H1 (cell line): ENCODE results near the gene NUCB1. TPM values are rescaled to one million over a fixed set of nuclear protein-coding genes. Genes with fewer than 3 reads are reported as not detected.

Source experiments
- CTCF ChIA-PET: fragments of 300-600 bp; sonication (Branson Sonifier 250); formaldehyde crosslinking; loops from one replicate; lab custom pipeline; 2021; ENCODE audit not compliant: partially characterized antibody; lab: Charles Lee
- POLR2A ChIA-PET: fragments of 300-600 bp; sonication (Branson Sonifier 250); formaldehyde crosslinking; loops from one replicate; lab custom pipeline; 2021; ENCODE audit warnings: inconsistent platforms; ENCODE audit not compliant: partially characterized antibody; lab: Charles Lee
- DNase-seq, 2 experiments: peaks; one replicate each; pipeline versions ENCODE4 v3.0.0 to v3.0.0-alpha.2; 2010 to 2022; ENCODE audit warnings: low spot score in 2 of 2, low read depth in 1 of 2, mixed read lengths in 1 of 2
- FAIRE-seq: peaks from 2 replicates; lab custom pipeline; 2011; peaks lifted over from hg19 to GRCh38; lab: Jason Lieb, UNC
- H2AFZ ChIP-seq: 2 replicates; pipeline ENCODE4 v1.8.1; 2012; ENCODE audit warnings: low read length, inconsistent platforms
- H2AK5ac ChIP-seq: 2 replicates; pipeline ENCODE4 v1.6.1; 2013; ENCODE audit warnings: low read depth, low read length
- H2BK120ac ChIP-seq: replicated peaks from 2 replicates; pipeline ENCODE3; 2013; ENCODE audit warnings: low read depth, low read length, inconsistent platforms
- H2BK12ac ChIP-seq: 2 replicates; pipeline ENCODE4 v1.6.1; 2013; ENCODE audit warnings: low read depth, low read length
- H2BK15ac ChIP-seq: 2 replicates; pipeline ENCODE4 v1.6.1; 2013; ENCODE audit warnings: low read length
- H2BK20ac ChIP-seq: 2 replicates; pipeline ENCODE4 v1.6.1; 2013; ENCODE audit warnings: low read length
- H2BK5ac ChIP-seq: 2 replicates; pipeline ENCODE4 v1.6.1; 2013; ENCODE audit warnings: low read depth, low read length
- H3K14ac ChIP-seq: 2 replicates; pipeline ENCODE4 v1.6.1; 2013; ENCODE audit warnings: inconsistent platforms; ENCODE audit not compliant: insufficient read length
- H3K18ac ChIP-seq: 2 replicates; pipeline ENCODE4 v1.6.1; 2013; ENCODE audit warnings: low read length; ENCODE audit errors: extremely low read depth
- H3K23ac ChIP-seq: 2 replicates; pipeline ENCODE4 v1.6.1; 2013; ENCODE audit warnings: inconsistent platforms; ENCODE audit not compliant: insufficient read length
- H3K23me2 ChIP-seq: 2 replicates; pipeline ENCODE4 v1.6.1; 2013; ENCODE audit warnings: low read depth, low read length
- H3K27ac ChIP-seq: 2 replicates; pipeline ENCODE4 v1.6.1; 2011; ENCODE audit warnings: low read depth, low read length, inconsistent platforms
- H3K27me3 ChIP-seq, 4 experiments: replicated peaks in 1 of 4; 1 replicate in 1 of 4; 2 replicates in 3 of 4; pipeline versions ENCODE4 v1.6.1 to v1.8.1; 2011 to 2013; ENCODE audit warnings: low read length in 3 of 4, mild to moderate bottlenecking in 3 of 4, inconsistent platforms in 2 of 4, mixed read lengths in 2 of 4, moderate library complexity in 1 of 4; ENCODE audit not compliant: control insufficient read depth in 3 of 4, insufficient read depth in 3 of 4; ENCODE audit errors: extremely low read depth in 1 of 4
- H3K36me3 ChIP-seq, 4 experiments: 2 replicates each; pipeline versions ENCODE4 v1.6.1 to v1.8.1; 2011 to 2013; ENCODE audit warnings: mild to moderate bottlenecking in 4 of 4, low read length in 3 of 4, moderate library complexity in 2 of 4, control low read depth in 1 of 4, inconsistent platforms in 1 of 4; ENCODE audit not compliant: insufficient read depth in 4 of 4, control insufficient read depth in 2 of 4
- H3K4ac ChIP-seq: replicated peaks from 2 replicates; pipeline ENCODE3; 2013; ENCODE audit warnings: low read length, low read depth, mixed read lengths, inconsistent platforms; ENCODE audit not compliant: insufficient read length
- H3K4me1 ChIP-seq, 4 experiments: replicated peaks in 1 of 4; 1 replicate in 1 of 4; 2 replicates in 3 of 4; pipeline versions ENCODE4 v1.6.1 to v1.8.1; 2011 to 2013; ENCODE audit warnings: low read length in 3 of 4, inconsistent platforms in 2 of 4, mixed read lengths in 1 of 4; ENCODE audit not compliant: insufficient read depth in 4 of 4, control insufficient read depth in 3 of 4
- H3K4me2 ChIP-seq, 2 experiments: 2 replicates each; pipeline versions ENCODE4 v1.6.1 to v1.8.1; 2011 to 2013; ENCODE audit warnings: low read depth in 2 of 2, low read length in 2 of 2, control low read depth in 1 of 2, inconsistent platforms in 1 of 2, mild to moderate bottlenecking in 1 of 2; ENCODE audit not compliant: insufficient read depth in 1 of 2
- H3K4me3 ChIP-seq, 4 experiments: fragments of 200-600, 300-600 bp in 1 of 4; sonication (generic), shearing (Covaris generic), sonication (Bioruptor Twin) in 1 of 4; 2 replicates each; pipeline versions ENCODE4 v1.5.1 to v1.8.1; 2011 to 2016; ENCODE audit warnings: low read length in 4 of 4, low read depth in 3 of 4, control low read depth in 2 of 4, inconsistent platforms in 2 of 4, mild to moderate bottlenecking in 2 of 4, mixed read lengths in 1 of 4, moderate library complexity in 1 of 4; ENCODE audit not compliant: insufficient read depth in 2 of 4; ENCODE audit errors: extremely low read depth in 1 of 4
- H3K56ac ChIP-seq: replicated peaks from 2 replicates; pipeline ENCODE3; 2013; ENCODE audit warnings: low read depth, mild to moderate bottlenecking, mixed read lengths, low read length, inconsistent platforms; ENCODE audit not compliant: insufficient read length
- H3K79me1 ChIP-seq: 2 replicates; pipeline ENCODE4 v1.6.1; 2013; ENCODE audit warnings: low read depth, low read length, control low read depth
- H3K79me2 ChIP-seq, 2 experiments: 2 replicates each; pipeline versions ENCODE4 v1.6.1 to v1.8.1; 2012 to 2013; ENCODE audit warnings: low read length in 2 of 2, mild to moderate bottlenecking in 2 of 2, inconsistent platforms in 1 of 2; ENCODE audit not compliant: insufficient read depth in 2 of 2, control insufficient read depth in 1 of 2
- H3K9ac ChIP-seq, 4 experiments: replicated peaks in 1 of 4; 1 replicate in 1 of 4; 2 replicates in 3 of 4; pipeline versions ENCODE4 v1.6.1 to v1.8.1; 2011 to 2013; ENCODE audit warnings: low read depth in 3 of 4, low read length in 3 of 4, control low read depth in 2 of 4, mild to moderate bottlenecking in 2 of 4, moderate library complexity in 2 of 4, inconsistent platforms in 1 of 4; ENCODE audit errors: extremely low read depth in 1 of 4
- H3K9me3 ChIP-seq, 2 experiments: 2 replicates each; pipeline versions ENCODE4 v1.6.1 to v1.8.1; 2012 to 2013; ENCODE audit warnings: mild to moderate bottlenecking in 2 of 2, moderate library complexity in 2 of 2, control low read depth in 1 of 2, inconsistent platforms in 1 of 2, low read depth in 1 of 2, low read length in 1 of 2, mixed read lengths in 1 of 2; ENCODE audit not compliant: insufficient read depth in 2 of 2
- H4K20me1 ChIP-seq, 2 experiments: replicated peaks in 1 of 2; 2 replicates each; pipeline versions ENCODE3 to v1.8.1; 2011 to 2013; ENCODE audit warnings: inconsistent platforms in 2 of 2, low read length in 2 of 2, mild to moderate bottlenecking in 1 of 2; ENCODE audit not compliant: insufficient read depth in 2 of 2, control insufficient read depth in 1 of 2
- H4K5ac ChIP-seq: 2 replicates; pipeline ENCODE4 v1.6.1; 2013; ENCODE audit warnings: low read length, low read depth, mixed read lengths, inconsistent platforms; ENCODE audit not compliant: insufficient read length
- H4K8ac ChIP-seq: 2 replicates; pipeline ENCODE4 v1.8.0; 2013; ENCODE audit warnings: mild to moderate bottlenecking, moderate library complexity, low read length, inconsistent platforms; ENCODE audit not compliant: insufficient read depth; ENCODE audit errors: extremely low read depth
- H4K91ac ChIP-seq: replicated peaks from 2 replicates; pipeline ENCODE3; 2013; ENCODE audit warnings: low read length, mixed read lengths, inconsistent platforms; ENCODE audit not compliant: insufficient read length
- CREB1 ChIP-seq: IDR thresholded peaks from 2 replicates; pipeline ENCODE4 v1.6.1; 2012; ENCODE audit warnings: inconsistent platforms
- KDM4A ChIP-seq: IDR thresholded peaks from one replicate; pipeline ENCODE4 v1.7.1; 2012; ENCODE audit warnings: low read depth, mild to moderate bottlenecking, moderate library complexity, low read length, inconsistent platforms; ENCODE audit not compliant: severe bottlenecking
- PHF8 ChIP-seq: fragments of 200-600 bp; sonication (generic); conservative IDR thresholded peaks from 2 replicates; pipeline ENCODE4 v1.7.1; 2012; ENCODE audit warnings: low read depth, mild to moderate bottlenecking, inconsistent platforms, low read length, moderate library complexity
- POU5F1 ChIP-seq: IDR thresholded peaks from 2 replicates; pipeline ENCODE4 v1.6.1; 2011; ENCODE audit warnings: low read depth, mild to moderate bottlenecking, low read length, moderate library complexity
- SP2 ChIP-seq: IDR thresholded peaks from 2 replicates; pipeline ENCODE4 v1.6.1; 2012; ENCODE audit warnings: mild to moderate bottlenecking, low read length, inconsistent platforms
- SP4 ChIP-seq: IDR thresholded peaks from 2 replicates; pipeline ENCODE4 v1.6.1; 2012; ENCODE audit warnings: low read length, inconsistent platforms
- TEAD4 ChIP-seq: IDR thresholded peaks from 2 replicates; pipeline ENCODE4 v1.6.1; 2012; ENCODE audit warnings: low read depth, low read length, inconsistent platforms, mixed read lengths
- WGBS, 2 experiments: shearing (Covaris generic) in 1 of 2; methylation state at CpG; one replicate each; pipeline versions ENCODE4 v1.1.6 to v1.1.7; 2013 to 2015; ENCODE audit warnings: low lambda C conversion rate in 2 of 2, mixed read lengths in 2 of 2, inconsistent platforms in 1 of 2, low coverage in 1 of 2, missing lambda C conversion rate in 1 of 2; ENCODE audit not compliant: insufficient replicate concordance in 2 of 2, insufficient coverage in 1 of 2, insufficient read length in 1 of 2; ENCODE audit errors: extremely low coverage in 1 of 2, missing lambda C conversion rate in 1 of 2; 5-methylcytosine and 5-hydroxymethylcytosine counted together
- polyA plus RNA-seq, 7 experiments: library from polyadenylated mRNA; depleted of rRNA in 3 of 7; stranded (reverse) in 5 of 7; unstranded in 2 of 7; fragments of >200 nt in 5 of 7; fragments of 200-250 nt in 2 of 7; gene quantifications; 1 replicate in 5 of 7; 2 replicates in 1 of 7; 4 replicates in 1 of 7; pipeline versions ENCODE4 v1.2.1 to v1.2.3, GENCODE V29; 2011 to 2013; ENCODE audit warnings: missing spikeins in 2 of 7, mixed read lengths in 2 of 7
- total RNA-seq: library from RNA; stranded (reverse); fragmentation: NEBNext Ultra II Directional; extraction: Animal tissue kit (Norgen Biotek cat#: 25700); gene quantifications from 2 replicates; pipeline ENCODE4 v1.2.1, GENCODE V29; 2021

NUCB1 gene
- total and polyA plus RNA-seq, 2 of the 8 experiments (the other 6 are each of a cell fraction or from before 2014, with no cell fraction given) = 111 to 121 TPM

DNA sequence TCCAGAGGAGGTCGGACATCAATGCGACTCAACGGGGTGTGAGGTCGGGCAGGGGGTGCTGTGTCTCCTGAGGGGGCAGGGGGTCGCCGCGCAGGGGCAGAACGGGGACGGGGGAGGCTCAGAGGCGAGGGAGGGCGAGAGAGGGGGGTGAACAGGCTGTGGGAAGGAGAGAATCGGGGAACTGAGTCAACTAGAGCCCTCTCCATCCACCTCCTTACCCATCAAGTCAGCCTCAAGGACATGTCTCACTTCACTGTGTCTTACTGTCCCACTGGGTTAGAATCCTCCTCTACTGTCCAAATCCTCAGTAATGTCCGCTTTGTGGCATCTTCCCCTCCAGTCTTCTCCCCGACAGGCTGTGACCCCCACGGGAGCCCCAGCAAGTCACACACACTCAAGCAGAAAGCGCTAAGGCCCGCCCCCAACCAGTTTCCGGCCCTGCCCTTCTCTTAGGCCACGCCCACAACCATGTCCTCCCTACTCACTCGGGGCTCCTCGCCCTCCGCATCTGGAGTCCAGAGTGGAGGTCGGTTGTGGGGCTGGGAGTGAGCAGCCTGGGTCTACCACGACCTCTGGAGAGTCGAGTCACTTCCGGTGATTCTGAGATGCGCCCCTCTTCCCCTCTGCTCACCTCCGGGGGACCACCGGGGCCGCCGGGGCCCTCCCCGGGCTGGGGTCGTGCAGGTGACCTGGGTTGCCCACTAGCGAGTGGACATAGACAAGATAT, 41.0 kb upstream of the NUCB1 start:
- no peak overlapping the region for H2BK5ac ChIP-seq
- no peaks in the 10 kb centered on the region; a peak in 2 of 8 replicates for H3K36me3 ChIP-seq
- H2BK20ac ChIP-seq = no peak overlapping the region
- no peak overlapping the region for H3K14ac ChIP-seq
- H2AFZ ChIP-seq = no peak overlapping the region
- H3K4ac ChIP-seq = no peak overlapping the region
- peak in 1 of 2 experiments; percentile 69 for DNase-seq
- no peak overlapping the region for H3K18ac ChIP-seq
- no peak overlapping the region; the same call in 1 of the 2 replicates for H2BK12ac ChIP-seq
- H4K8ac ChIP-seq = no peak overlapping the region
- H3K79me2 ChIP-seq = no peaks in the 10 kb centered on the region
- no peak overlapping the region for H2BK120ac ChIP-seq
- H3K4me1 ChIP-seq = peaks cover 0 to 6% (median 0%) of the 10 kb centered on the region in 4 experiments; a peak in 1 of 7 replicates
- H3K27me3 ChIP-seq = no peaks in the 10 kb centered on the region; a peak in 1 of 7 replicates
- H4K20me1 ChIP-seq = no peaks in the 10 kb centered on the region
- no peak overlapping the region for H2BK15ac ChIP-seq
- no peak overlapping the region for H4K91ac ChIP-seq
- FAIRE-seq = no peak
- no peak overlapping the region for H3K4me3 ChIP-seq
- H4K5ac ChIP-seq = no peak overlapping the region
- H2AK5ac ChIP-seq = no peak overlapping the region
- H3K79me1 ChIP-seq = 0 out of 2 replicates have a peak, but pooled peaks cover 2% of the 10 kb centered on the region
- no peak overlapping the region for H3K23ac ChIP-seq
- POLR2A ChIA-PET = interaction anchor here (0.7 to 4.2 kb wide), 6 partner anchors 9 to 21 kb away, joined by 3 to 43 read pairs (median 6); partner anchors contain the start of genes PLEKHA4 and PPP1R15A
- no peaks in the 10 kb centered on the region for H3K9me3 ChIP-seq
- no peak overlapping the region for H3K9ac ChIP-seq
- 0 out of 4 replicates have a peak overlapping the region, but pooled peaks of 1 of the 2 experiments have one; percentile 33 for H3K4me2 ChIP-seq
- H3K56ac ChIP-seq = no peak overlapping the region
- CTCF ChIA-PET = interaction anchor here (0.8 to 1.3 kb wide), 3 partner anchors 76 to 366 kb away, joined by 3 to 5 read pairs (median 3); no protein-coding TSS in a partner anchor
- 92% methylated on average over 23 of the region's 34 CpGs; no CpG with 5 or more reads in 1 of the 2 experiments for WGBS, 2 experiments
- H3K27ac ChIP-seq = no peak overlapping the region
- H3K23me2 ChIP-seq = no peaks in the 10 kb centered on the region
- TF ChIP-seq PHF8 (no peak), SP2 (no peak), TEAD4 (no peak), SP4 (no peak), CREB1 (no peak), KDM4A (no peak), POU5F1 (no peak)
